ENCODE results near the gene CCDC15. TPM values are rescaled to one million over a fixed set of nuclear protein-coding genes. Genes with fewer than 3 reads are reported as not detected.

The CCDC15 gene
- total and polyA plus RNA-seq, 2 of the 13 experiments (the other 11 are each of a cell fraction or from before 2014, with no cell fraction given), result 2.2 to 4.6 TPM

DNA sequence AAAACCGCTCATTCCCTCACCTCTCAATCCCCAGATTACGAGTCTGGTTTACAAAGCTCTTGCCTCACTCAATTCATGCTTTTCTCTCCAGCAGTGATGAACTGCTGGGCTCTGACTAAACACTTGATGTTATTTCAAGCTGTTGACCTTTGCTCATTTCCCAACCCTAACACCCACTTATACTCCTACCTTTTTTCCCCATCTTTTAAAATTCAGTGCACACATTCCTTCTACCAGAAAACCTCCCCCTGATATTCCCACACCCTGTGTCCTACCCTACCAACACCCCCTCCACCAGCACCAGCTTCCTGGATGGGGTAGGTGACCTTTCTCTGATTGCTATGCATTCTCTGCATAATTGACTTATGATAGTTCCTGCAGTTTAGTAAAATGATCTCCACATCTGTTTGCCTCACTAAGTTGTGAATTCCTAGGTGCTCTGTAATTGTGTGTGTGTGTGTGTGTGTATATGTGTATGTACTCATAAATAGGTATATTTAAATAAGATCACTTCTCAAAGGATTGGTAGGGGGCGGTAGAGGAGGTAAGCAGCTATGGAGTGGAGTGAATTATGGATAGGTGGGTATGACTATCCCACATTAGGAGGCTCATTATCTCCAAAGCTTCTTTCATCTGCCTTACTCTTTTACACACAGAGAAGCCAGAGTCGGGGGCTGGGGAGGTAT is 19.0 kb upstream of the CCDC15 start (continued):
- TF ChIP-seq ZNF737 (CRISPR knock-in tag; IDR thresholded peaks at IDR 0.05; ENCODE audit: borderline replicate concordance), result no peak
- TF ChIP-seq, protein P1, sequence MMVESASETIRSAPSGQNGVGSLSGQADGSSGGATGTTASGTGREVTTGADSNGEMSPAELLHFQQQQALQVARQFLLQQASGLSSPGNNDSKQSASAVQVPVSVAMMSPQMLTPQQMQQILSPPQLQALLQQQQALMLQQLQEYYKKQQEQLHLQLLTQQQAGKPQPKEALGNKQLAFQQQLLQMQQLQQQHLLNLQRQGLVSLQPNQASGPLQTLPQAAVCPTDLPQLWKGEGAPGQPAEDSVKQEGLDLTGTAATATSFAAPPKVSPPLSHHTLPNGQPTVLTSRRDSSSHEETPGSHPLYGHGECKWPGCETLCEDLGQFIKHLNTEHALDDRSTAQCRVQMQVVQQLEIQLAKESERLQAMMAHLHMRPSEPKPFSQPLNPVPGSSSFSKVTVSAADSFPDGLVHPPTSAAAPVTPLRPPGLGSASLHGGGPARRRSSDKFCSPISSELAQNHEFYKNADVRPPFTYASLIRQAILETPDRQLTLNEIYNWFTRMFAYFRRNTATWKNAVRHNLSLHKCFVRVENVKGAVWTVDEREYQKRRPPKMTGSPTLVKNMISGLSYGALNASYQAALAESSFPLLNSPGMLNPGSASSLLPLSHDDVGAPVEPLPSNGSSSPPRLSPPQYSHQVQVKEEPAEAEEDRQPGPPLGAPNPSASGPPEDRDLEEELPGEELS (CRISPR knock-in tag; IDR thresholded peaks at IDR 0.05), result no peak
- TF ChIP-seq ARHGAP35 (CRISPR knock-in tag; IDR thresholded peaks at IDR 0.05; ENCODE audit: borderline replicate concordance), result no peak
- no peak for TF ChIP-seq FOSL1 (CRISPR knock-in tag; IDR thresholded peaks at IDR 0.05; ENCODE audit: borderline replicate concordance)
- TF ChIP-seq EEA1 (CRISPR knock-in tag; IDR thresholded peaks at IDR 0.05; ENCODE audit: borderline replicate concordance), result no peak
- TF ChIP-seq, protein P2, sequence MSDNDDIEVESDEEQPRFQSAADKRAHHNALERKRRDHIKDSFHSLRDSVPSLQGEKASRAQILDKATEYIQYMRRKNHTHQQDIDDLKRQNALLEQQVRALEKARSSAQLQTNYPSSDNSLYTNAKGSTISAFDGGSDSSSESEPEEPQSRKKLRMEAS (IDR thresholded peaks at IDR 0.05), result no peak
- TF ChIP-seq ZNF431 (CRISPR knock-in tag; IDR thresholded peaks at IDR 0.05; ENCODE audit: borderline replicate concordance, low read depth), result no peak
- TF ChIP-seq ZNF180 (CRISPR knock-in tag; IDR thresholded peaks at IDR 0.05; ENCODE audit: borderline replicate concordance, low read depth), result no peak
- TF ChIP-seq, protein P3, sequence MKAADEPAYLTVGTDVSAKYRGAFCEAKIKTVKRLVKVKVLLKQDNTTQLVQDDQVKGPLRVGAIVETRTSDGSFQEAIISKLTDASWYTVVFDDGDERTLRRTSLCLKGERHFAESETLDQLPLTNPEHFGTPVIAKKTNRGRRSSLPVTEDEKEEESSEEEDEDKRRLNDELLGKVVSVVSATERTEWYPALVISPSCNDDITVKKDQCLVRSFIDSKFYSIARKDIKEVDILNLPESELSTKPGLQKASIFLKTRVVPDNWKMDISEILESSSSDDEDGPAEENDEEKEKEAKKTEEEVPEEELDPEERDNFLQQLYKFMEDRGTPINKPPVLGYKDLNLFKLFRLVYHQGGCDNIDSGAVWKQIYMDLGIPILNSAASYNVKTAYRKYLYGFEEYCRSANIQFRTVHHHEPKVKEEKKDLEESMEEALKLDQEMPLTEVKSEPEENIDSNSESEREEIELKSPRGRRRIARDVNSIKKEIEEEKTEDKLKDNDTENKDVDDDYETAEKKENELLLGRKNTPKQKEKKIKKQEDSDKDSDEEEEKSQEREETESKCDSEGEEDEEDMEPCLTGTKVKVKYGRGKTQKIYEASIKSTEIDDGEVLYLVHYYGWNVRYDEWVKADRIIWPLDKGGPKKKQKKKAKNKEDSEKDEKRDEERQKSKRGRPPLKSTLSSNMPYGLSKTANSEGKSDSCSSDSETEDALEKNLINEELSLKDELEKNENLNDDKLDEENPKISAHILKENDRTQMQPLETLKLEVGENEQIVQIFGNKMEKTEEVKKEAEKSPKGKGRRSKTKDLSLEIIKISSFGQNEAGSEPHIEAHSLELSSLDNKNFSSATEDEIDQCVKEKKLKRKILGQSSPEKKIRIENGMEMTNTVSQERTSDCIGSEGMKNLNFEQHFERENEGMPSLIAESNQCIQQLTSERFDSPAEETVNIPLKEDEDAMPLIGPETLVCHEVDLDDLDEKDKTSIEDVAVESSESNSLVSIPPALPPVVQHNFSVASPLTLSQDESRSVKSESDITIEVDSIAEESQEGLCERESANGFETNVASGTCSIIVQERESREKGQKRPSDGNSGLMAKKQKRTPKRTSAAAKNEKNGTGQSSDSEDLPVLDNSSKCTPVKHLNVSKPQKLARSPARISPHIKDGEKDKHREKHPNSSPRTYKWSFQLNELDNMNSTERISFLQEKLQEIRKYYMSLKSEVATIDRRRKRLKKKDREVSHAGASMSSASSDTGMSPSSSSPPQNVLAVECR (CRISPR knock-in tag; IDR thresholded peaks at IDR 0.05; ENCODE audit: borderline replicate concordance), result no peak; the same call in 1 of the 2 replicates
- TF ChIP-seq SNAPC2 (CRISPR knock-in tag; IDR thresholded peaks at IDR 0.05), result no peak
- TF ChIP-seq KDM6A (CRISPR knock-in tag; IDR thresholded peaks at IDR 0.05; ENCODE audit: low read depth), result no peak
- TF ChIP-seq ZNF20 (CRISPR knock-in tag; IDR thresholded peaks at IDR 0.05), result no peak
- no peak for TF ChIP-seq ZBTB8A (CRISPR knock-in tag; IDR thresholded peaks at IDR 0.05; ENCODE audit: borderline replicate concordance, low read depth)
- no peak for TF ChIP-seq NPAS2 (CRISPR knock-in tag; IDR thresholded peaks at IDR 0.05; ENCODE audit: borderline replicate concordance)
- TF ChIP-seq, protein P4, sequence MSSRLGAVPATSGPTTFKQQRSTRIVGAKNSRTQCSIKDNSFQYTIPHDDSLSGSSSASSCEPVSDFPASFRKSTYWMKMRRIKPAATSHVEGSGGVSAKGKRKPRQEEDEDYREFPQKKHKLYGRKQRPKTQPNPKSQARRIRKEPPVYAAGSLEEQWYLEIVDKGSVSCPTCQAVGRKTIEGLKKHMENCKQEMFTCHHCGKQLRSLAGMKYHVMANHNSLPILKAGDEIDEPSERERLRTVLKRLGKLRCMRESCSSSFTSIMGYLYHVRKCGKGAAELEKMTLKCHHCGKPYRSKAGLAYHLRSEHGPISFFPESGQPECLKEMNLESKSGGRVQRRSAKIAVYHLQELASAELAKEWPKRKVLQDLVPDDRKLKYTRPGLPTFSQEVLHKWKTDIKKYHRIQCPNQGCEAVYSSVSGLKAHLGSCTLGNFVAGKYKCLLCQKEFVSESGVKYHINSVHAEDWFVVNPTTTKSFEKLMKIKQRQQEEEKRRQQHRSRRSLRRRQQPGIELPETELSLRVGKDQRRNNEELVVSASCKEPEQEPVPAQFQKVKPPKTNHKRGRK (CRISPR knock-in tag; IDR thresholded peaks at IDR 0.05), result no peak
- no peak for TF ChIP-seq ZNF83 (CRISPR knock-in tag; IDR thresholded peaks at IDR 0.05; ENCODE audit: borderline replicate concordance)
- TF ChIP-seq ZNF615 (CRISPR knock-in tag; IDR thresholded peaks at IDR 0.05; ENCODE audit: borderline replicate concordance), result no peak
- no peak for TF ChIP-seq ZBTB21 (CRISPR knock-in tag; IDR thresholded peaks at IDR 0.05)
- TF ChIP-seq NFATC3 (CRISPR knock-in tag; IDR thresholded peaks at IDR 0.05), result no peak
- TF ChIP-seq PAX8 (CRISPR knock-in tag; IDR thresholded peaks at IDR 0.05; ENCODE audit: borderline replicate concordance), result no peak
- no peak for TF ChIP-seq PHF21A (CRISPR knock-in tag; IDR thresholded peaks at IDR 0.05)
- TF ChIP-seq ZNF703 (CRISPR knock-in tag; IDR thresholded peaks at IDR 0.05; ENCODE audit: borderline replicate concordance), result no peak

Measured in HepG2 (cell line).